A549 (cell line): ENCODE results near the gene CCSER1.

Source experiments
- CHD4 ChIP-seq: fragments of 200-600 bp; sonication (generic); IDR thresholded peaks from 2 replicates; pipeline ENCODE4 v1.6.1; 2016; ENCODE audit warnings: antibody characterized with exemption, mild to moderate bottlenecking, borderline replicate concordance
- CTCF ChIP-seq: fragments of >200 bp; sonication (Bioruptor Twin); formaldehyde crosslinking; IDR thresholded peaks from 3 replicates; pipeline ENCODE4 v1.5.1; 2016
- ESRRA ChIP-seq: fragments of 150-350 bp; IDR thresholded peaks from 2 replicates; pipeline ENCODE4 v1.6.1; 2014; ENCODE audit warnings: mild to moderate bottlenecking, low read length, borderline replicate concordance

- TF ChIP-seq ESRRA (no peak), CHD4 (no peak), CTCF (no peak)
Observed at GRCh38 chr4:90825849-90826248, 698.7 kb downstream of the CCSER1 start.
